ENCODE data around the gene EVI2B.

Gene EVI2B

GRCh38 chr17:31256936-31257335 is 56.9 kb downstream of the EVI2B start:
- Histone ChIP-seq H3K27me3 (ENCODE audit: low read length) (no peaks in the 10 kb centered on the region), H4K20me1 (ENCODE audit: low read depth, low read length) (no peaks in the 10 kb centered on the region), H3K9me2 (replicated peaks; ENCODE audit: insufficient read depth, low read length) (no peaks in the 10 kb centered on the region), H3K27ac (ENCODE audit: low read depth, low read length) (no peak overlapping the region), H3K79me2 (ENCODE audit: insufficient read depth, low read length) (no peaks in the 10 kb centered on the region; the same call in 1 of the 2 replicates), H3K9me3 (ENCODE audit: insufficient read depth, low read length) (no peaks in the 10 kb centered on the region), H2AFZ (ENCODE audit: low read depth, low read length, severe bottlenecking) (no peak overlapping the region), H3K4me3 (ENCODE audit: insufficient read depth, low read length, poor library complexity, severe bottlenecking) (no peak overlapping the region), H3K4me2 (ENCODE audit: low read depth, low read length, poor library complexity, severe bottlenecking) (no peak overlapping the region), H3K9ac (ENCODE audit: low read length) (no peak overlapping the region), H3F3A (ENCODE audit: insufficient read depth) (peaks cover 7% of the 10 kb centered on the region; the same call in 1 of the 2 replicates), H3K36me3 (ENCODE audit: low read length) (peaks cover 5% of the 10 kb centered on the region; the same call in 1 of the 2 replicates)
- no peak for TF ChIP-seq CTCF (IDR thresholded peaks at IDR 0.05; ENCODE audit: insufficient read depth, low read length, poor library complexity, severe bottlenecking)
- TF ChIP-seq EZH2phosphoT487 (conservative IDR thresholded peaks at IDR 0.05; ENCODE audit: low read length), result no peak

GRCh38 chr17:31254654-31255053 is 59.2 kb downstream of the EVI2B start:
- Histone ChIP-seq H2AFZ (ENCODE audit: low read depth, low read length, severe bottlenecking) (no peak overlapping the region), H3K4me3 (ENCODE audit: insufficient read depth, low read length, poor library complexity, severe bottlenecking) (no peak overlapping the region), H3K4me2 (ENCODE audit: low read depth, low read length, poor library complexity, severe bottlenecking) (no peak overlapping the region), H3K36me3 (ENCODE audit: low read length) (no peaks in the 10 kb centered on the region), H3K9me2 (replicated peaks; ENCODE audit: insufficient read depth, low read length) (no peaks in the 10 kb centered on the region), H3K27me3 (ENCODE audit: low read length) (no peaks in the 10 kb centered on the region), H4K20me1 (ENCODE audit: low read depth, low read length) (no peaks in the 10 kb centered on the region), H3K79me2 (ENCODE audit: insufficient read depth, low read length) (no peaks in the 10 kb centered on the region; the same call in 1 of the 2 replicates), H3K27ac (ENCODE audit: low read depth, low read length) (no peak overlapping the region), H3K9me3 (ENCODE audit: insufficient read depth, low read length) (no peaks in the 10 kb centered on the region), H3K9ac (ENCODE audit: low read length) (no peak overlapping the region), H3F3A (ENCODE audit: insufficient read depth) (peaks cover 7% of the 10 kb centered on the region; the same call in 1 of the 2 replicates)
- TF ChIP-seq CTCF (IDR thresholded peaks at IDR 0.05; ENCODE audit: insufficient read depth, low read length, poor library complexity, severe bottlenecking), result no peak
- TF ChIP-seq EZH2phosphoT487 (conservative IDR thresholded peaks at IDR 0.05; ENCODE audit: low read length), result no peak

Measured in SU-DHL-6 (cell line).